ENCODE measurements around the gene BICC1. TPM values are rescaled to one million over a fixed set of nuclear protein-coding genes. Genes with fewer than 3 reads are reported as not detected.

The BICC1 gene
- total RNA-seq, 1 experiment from 2014 or later: 0.57 TPM

DNA sequence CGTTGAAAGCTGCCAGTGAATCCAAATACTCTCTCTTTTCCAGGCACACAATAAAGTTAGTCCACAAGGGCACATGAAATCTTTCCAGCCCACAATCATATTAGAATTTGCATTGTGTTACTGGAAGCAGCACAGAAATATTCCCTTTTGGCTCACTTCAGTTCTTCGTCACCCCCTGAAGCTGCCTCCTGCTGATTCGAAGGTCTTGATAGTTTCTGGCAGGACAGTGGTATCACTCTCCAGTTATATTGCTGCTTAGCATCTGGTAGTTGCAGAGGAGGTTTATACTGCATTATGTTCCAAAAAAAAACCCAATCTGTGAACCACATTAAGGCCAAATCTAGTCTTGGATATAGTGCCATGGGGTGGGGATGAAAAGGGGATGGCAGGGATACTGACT, 253.2 kb downstream of the BICC1 start:
- H4K91ac ChIP-seq (ENCODE audit: insufficient read length, low read depth, low read length): no peak overlapping the region
- H4K8ac ChIP-seq (replicated peaks; ENCODE audit: insufficient read length, low read depth, low read length): no peak overlapping the region
- H3K79me2 ChIP-seq (ENCODE audit: insufficient read depth, low read length): no peaks in the 10 kb centered on the region
- no peaks in the 10 kb centered on the region for H3K27me3 Mint-ChIP-seq (ENCODE audit: low read depth)
- H3K14ac ChIP-seq (ENCODE audit: insufficient read depth, low read length): no peak overlapping the region
- H3K27ac Mint-ChIP-seq: no peak overlapping the region
- H3K27me3 ChIP-seq (ENCODE audit: insufficient read depth, low read length): no peaks in the 10 kb centered on the region
- no peak overlapping the region for H4K5ac ChIP-seq (ENCODE audit: insufficient read length, low read depth, low read length)
- H3K4me2 ChIP-seq (ENCODE audit: insufficient read depth, insufficient read length, low read length): no peak overlapping the region
- no peak overlapping the region for H3T11ph ChIP-seq (ENCODE audit: low read length)
- no peak overlapping the region for H3K27ac ChIP-seq (ENCODE audit: insufficient read length, low read depth, low read length)
- H3K4me1 Mint-ChIP-seq: no peaks in the 10 kb centered on the region
- H2BK15ac ChIP-seq (ENCODE audit: low read depth, low read length): no peak overlapping the region
- H3K23me2 ChIP-seq (ENCODE audit: insufficient read length, low read depth, low read length, poor library complexity, severe bottlenecking): no peaks in the 10 kb centered on the region
- no peak for DNase-seq
- no peaks in the 10 kb centered on the region for H3K79me1 ChIP-seq (ENCODE audit: insufficient read depth, low read depth, low read length, poor library complexity, severe bottlenecking)
- no peak overlapping the region for H2BK5ac ChIP-seq (ENCODE audit: insufficient read length, low read length)
- no peak overlapping the region for H2BK12ac ChIP-seq (ENCODE audit: insufficient read length, low read depth, low read length)
- no peaks in the 10 kb centered on the region for H3K4me1 ChIP-seq (ENCODE audit: insufficient read depth, low read length)
- no peaks in the 10 kb centered on the region for H3K9me3 ChIP-seq (ENCODE audit: control insufficient read depth, low read depth, low read length)
- H3K4ac ChIP-seq (ENCODE audit: low read depth, low read length): no peak overlapping the region
- H2AFZ ChIP-seq (ENCODE audit: low read length): no peak overlapping the region
- no peak overlapping the region for H3K9ac ChIP-seq (ENCODE audit: extremely low read depth, insufficient read length, low read length)
- no peak overlapping the region for H3K18ac ChIP-seq (ENCODE audit: insufficient read length, low read depth, low read length)
- no peaks in the 10 kb centered on the region; a peak in 1 of 5 replicates for H3K9me3 Mint-ChIP-seq
- no peak overlapping the region for H2AK5ac ChIP-seq (ENCODE audit: insufficient read length, low read length)
- H4K20me1 ChIP-seq (ENCODE audit: control insufficient read depth, insufficient read depth, insufficient read length): no peaks in the 10 kb centered on the region
- no CpG with 5 or more reads among the region's 3 CpGs for WGBS (ENCODE audit: extremely low coverage, insufficient read length, low lambda C conversion rate)
- no peak overlapping the region for H3K23ac ChIP-seq (ENCODE audit: insufficient read length, low read depth, low read length)
- H3K4me3 Mint-ChIP-seq: no peak overlapping the region
- H3K36me3 Mint-ChIP-seq (ENCODE audit: insufficient read depth in 1 of 3, low read depth in 3 of 3): no peaks in the 10 kb centered on the region
- no peak overlapping the region for H3K56ac ChIP-seq (ENCODE audit: insufficient read length, low read depth, low read length)
- TF ChIP-seq, protein P1, sequence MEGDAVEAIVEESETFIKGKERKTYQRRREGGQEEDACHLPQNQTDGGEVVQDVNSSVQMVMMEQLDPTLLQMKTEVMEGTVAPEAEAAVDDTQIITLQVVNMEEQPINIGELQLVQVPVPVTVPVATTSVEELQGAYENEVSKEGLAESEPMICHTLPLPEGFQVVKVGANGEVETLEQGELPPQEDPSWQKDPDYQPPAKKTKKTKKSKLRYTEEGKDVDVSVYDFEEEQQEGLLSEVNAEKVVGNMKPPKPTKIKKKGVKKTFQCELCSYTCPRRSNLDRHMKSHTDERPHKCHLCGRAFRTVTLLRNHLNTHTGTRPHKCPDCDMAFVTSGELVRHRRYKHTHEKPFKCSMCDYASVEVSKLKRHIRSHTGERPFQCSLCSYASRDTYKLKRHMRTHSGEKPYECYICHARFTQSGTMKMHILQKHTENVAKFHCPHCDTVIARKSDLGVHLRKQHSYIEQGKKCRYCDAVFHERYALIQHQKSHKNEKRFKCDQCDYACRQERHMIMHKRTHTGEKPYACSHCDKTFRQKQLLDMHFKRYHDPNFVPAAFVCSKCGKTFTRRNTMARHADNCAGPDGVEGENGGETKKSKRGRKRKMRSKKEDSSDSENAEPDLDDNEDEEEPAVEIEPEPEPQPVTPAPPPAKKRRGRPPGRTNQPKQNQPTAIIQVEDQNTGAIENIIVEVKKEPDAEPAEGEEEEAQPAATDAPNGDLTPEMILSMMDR (conservative IDR thresholded peaks at IDR 0.05): no peak
- H2BK20ac ChIP-seq (ENCODE audit: low read depth, low read length, poor library complexity, severe bottlenecking): no peak overlapping the region
- no peak overlapping the region for H2BK120ac ChIP-seq (ENCODE audit: low read depth, low read length, poor library complexity, severe bottlenecking)

All from H9 (cell line).